Dedifferentiated amniotic fluid mesenchymal stem cell (primary cell): Measurements from ENCODE around the gene CNOT6.
A peak's percentile ranks its signal among the peaks of the same experiment; 100 is the strongest.
"Not testable (repeated sequence)": the region's sequence is repeated elsewhere in the genome, so short reads cannot be mapped to it uniquely, and the experiment has no call there.

Experiments
- DNase-seq: peaks from one replicate; pipeline ENCODE4 v3.0.0-alpha.2; 2016; ENCODE audit errors: extremely low spot score

The CNOT6 gene

DNA sequence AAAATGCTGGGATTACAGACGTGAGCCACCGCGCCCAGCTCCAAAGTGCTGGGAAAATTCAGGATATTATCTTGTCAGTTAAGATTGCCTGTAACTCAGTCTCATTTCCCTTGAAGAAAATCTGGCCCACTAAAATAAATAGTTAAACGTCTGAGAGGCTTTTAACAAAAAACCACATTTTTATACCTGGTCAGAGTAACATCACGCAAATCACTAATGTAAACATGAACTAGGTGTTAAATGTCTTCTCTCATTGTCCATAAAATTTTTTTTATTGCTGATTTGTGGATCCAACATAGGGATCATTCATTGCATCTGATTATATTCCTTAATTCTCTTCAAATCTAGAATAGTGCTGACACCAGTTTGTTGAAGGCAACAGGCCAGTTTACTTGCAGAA is 22.3 kb downstream of the CNOT6 start:
- no peak for DNase-seq

GRCh38 chr5:180519098-180519497 is 24.9 kb downstream of the CNOT6 start:
- DNase-seq = no peak

DNA sequence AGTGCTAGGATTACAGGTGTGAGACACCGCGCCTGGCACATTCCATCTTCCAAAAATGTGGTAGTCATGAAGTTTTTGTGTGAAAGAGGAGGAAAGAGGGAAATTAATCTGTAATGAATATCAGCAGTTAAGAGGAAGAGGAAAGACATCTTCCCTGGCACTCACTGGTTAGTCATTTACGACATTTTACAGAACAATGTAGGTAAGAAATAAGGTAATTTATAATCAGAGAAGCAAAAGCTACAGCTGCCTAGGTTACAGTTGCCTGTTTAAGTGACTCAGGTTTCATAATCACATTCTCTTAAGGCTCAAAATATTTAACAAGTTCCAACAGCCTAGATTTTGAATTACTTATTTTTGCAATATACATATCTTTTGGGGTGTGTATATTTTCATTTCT is 26.9 kb downstream of the CNOT6 start:
- DNase-seq = no peak

GRCh38 chr5:180521591-180521990 is 27.4 kb downstream of the CNOT6 start:
- no peak for DNase-seq

DNA sequence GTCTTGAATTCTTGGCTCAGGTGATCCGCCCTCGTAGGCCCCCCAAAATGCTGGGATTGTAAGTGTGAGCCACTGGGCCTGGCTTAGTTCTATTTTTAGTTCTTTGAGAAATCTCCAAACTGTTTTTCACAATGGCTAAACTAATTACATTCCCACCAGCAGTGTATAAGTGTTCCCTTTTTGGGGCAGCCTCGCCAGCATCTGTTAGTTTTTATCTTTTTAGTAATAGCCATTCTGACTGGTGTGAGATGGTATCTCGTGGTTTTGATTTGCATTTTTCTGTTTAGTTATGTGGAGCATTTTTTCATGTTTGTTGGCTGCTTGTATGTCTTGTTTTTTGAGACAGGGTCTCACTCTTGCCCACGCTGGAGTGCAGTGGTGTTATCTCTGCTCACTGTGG is 28.2 kb downstream of the CNOT6 start:
- DNase-seq = no peak

- no peak for DNase-seq
Measured at GRCh38 chr5:180523629-180524466, 29.7 kb downstream of the CNOT6 start.

DNA sequence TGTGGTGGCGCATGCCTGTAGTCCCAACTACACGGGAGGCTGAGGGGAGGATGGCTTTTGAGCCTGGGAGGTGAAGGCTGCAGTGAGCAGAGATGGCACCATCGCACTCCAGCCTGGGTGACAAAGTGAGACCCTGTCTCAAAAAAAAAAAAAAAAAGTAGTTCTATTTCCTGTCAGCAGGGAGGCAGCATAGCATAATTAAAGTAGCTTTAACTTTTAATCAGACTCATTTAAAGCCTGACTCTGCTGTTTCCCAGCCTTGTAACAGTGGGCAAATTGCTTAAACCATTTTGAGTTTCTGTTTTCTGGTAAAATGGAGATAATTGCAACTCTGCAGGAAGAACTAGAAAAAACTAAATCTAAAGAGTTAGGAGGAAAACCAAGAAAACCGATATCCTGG is 31.2 kb downstream of the CNOT6 start:
- no peak for DNase-seq

DNA sequence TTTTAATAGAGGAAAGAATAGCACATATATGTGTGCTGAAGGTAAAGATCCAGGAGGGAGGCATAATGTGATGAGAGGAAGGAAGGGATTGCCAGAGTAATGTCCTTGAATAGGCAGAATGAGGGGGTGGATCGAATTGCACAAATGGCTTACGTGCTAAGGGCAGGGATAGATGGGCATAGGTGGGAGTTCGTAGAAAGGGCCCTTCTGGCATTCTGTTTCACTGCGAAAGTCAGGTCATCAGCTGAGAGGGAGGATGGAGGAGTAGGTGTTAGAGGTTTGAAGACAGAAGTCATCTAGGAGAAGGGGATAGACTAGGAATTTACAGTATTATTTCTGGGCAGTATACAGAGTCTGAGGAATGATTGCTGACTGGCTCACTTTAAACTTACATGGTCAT is 32.1 kb downstream of the CNOT6 start:
- no peak for DNase-seq

- DNase-seq = no peak
Measured at GRCh38 chr5:180527659-180528058, 33.5 kb downstream of the CNOT6 start.

DNA sequence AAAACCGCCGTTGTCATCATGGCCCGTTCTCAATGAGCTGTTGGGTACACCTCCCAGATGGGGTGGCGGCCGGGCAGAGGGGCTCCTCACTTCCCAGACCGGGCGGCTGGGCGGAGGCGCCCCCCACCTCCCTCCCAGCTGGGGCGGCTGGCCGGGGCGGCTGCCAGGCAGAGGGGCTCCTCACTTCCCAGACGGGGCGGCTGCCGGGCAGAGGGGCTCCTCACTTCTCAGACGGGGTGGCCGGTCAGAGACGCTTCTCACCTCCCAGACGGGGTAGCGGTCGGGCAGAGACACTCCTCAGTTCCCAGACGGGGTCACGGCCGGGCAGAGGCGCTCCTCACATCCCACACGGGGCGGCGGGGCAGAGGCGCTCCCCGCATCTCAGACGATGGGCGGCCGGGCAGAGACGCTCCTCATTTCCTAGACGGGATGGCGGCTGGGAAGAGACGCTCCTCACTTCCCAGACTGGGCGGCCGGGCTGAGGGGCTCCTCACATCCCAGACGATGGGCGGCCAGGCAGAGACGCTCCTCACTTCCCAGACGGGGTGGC is 36.9 kb downstream of the CNOT6 start:
- not testable (repeated sequence) for DNase-seq

GRCh38 chr5:180532268-180532667 is 38.1 kb downstream of the CNOT6 start:
- DNase-seq = no peak

DNA sequence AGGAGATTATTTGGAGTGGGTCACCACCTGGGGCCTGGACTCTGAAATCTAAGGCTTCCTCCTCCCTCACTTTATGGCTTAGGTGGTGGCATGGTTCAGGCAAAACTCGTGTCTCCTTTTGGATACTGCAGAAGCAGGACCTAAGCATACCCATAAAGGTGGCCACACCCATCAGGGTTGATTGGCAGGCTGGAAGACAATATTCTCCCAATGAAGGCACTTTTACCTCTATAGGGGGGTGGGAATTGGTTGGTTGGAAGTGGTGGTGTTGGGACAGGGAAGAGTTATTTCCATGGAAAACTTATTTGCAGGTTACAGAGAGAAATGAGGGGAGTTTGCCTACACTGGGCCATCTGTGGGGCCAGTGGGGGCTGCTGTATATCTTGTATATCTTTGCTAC is 39.7 kb downstream of the CNOT6 start:
- no peak for DNase-seq

GRCh38 chr5:180535573-180535972 is 41.4 kb downstream of the CNOT6 start:
- DNase-seq = no peak

DNA sequence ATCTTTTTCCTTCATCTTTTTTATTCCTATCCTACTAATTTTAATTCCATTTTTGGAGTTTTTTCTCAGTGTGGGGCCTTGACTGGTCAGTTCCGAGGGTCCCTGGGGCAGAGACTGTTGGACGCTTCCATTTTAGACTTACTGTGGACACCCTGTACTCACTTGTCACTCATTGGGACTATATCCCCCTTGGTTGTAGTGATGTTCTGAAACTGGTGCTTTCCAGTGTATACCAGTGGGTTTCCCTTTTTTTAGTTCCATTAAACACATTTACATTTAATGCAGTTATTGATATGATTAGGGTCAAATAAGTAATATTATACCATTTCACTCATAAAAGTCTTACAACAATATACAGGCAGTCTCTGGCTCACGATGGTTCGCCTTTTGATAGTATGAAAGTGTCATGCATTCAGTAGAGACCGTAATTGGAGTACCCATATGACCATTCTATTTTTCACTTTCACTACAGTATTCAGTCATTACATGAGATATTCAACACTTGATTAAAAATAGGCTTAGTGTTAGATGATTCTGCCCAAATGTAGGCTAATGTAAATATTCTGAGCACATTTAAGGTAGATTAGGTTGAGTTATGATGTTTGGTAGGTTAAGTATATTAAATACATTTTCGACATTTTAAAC is 46.0 kb downstream of the CNOT6 start:
- DNase-seq = no peak

DNA sequence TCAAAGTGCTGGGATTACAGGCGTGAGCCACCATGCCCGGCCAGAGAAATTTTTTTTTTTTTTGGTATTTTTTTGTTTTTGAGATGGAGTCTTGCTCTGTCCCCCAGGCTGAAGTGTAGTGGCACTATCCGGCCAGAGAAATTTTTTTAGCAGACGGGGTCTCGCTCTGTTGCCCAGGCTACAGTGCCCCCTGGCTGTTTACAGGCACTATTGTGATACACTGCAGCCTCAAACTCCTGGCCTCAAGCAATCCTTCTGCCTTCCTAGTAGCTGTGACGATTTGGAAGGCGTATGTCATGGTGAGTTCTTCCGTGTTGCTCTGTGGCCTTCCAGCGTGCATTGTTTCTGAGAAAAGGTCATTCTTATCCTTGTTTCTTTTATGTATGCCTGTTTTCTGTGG is 47.5 kb downstream of the CNOT6 start:
- no peak for DNase-seq

GRCh38 chr5:180545248-180545647 is 51.1 kb downstream of the CNOT6 start:
- DNase-seq = no peak

DNA sequence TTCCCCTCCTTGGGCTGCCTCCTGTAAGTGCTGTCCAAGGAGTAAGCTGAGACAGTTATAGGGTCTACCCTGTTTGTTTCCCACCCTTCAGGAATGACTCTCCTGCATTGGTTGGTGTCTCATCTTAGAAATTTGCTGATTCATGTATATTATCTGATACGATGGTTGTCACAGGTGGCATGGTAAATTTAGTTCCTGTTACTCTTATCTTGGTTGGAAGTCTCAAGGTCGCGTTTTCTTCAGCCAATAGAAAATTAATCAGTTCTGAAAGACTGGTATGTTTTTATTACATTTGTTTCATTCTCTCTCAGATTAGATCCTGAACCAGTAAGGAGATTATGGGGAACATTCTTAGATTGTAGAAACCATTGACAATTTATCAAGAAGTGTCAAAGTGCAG is 54.4 kb downstream of the CNOT6 start:
- DNase-seq = no peak

DNA sequence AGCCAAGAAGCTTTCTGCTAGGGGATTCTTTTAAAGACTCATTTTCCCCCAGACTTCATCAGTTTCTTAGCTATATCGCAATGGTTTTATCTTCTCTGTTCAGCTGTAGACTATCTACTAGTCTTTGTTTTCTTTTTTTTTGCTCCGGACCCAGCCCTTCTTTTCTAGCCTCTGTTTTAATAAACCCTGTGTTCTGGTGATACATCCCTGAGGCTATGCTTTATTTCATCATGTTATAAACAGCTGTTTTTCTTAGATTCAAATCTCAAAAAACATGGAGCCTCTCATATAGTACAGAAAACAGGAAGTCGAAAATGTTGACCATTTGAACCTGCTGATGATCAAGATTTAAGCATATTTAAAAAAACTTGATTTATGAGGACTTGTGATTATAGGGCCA is 59.4 kb downstream of the CNOT6 start:
- peak; percentile 22 for DNase-seq

- DNase-seq = no peak
Measured at GRCh38 chr5:180555168-180555921, 61.2 kb downstream of the CNOT6 start.

GRCh38 chr5:180557217-180557809 is 63.1 kb downstream of the CNOT6 start:
- no peak for DNase-seq

- no peak for DNase-seq
Measured at GRCh38 chr5:180558232-180558631, 64.1 kb downstream of the CNOT6 start.

DNA sequence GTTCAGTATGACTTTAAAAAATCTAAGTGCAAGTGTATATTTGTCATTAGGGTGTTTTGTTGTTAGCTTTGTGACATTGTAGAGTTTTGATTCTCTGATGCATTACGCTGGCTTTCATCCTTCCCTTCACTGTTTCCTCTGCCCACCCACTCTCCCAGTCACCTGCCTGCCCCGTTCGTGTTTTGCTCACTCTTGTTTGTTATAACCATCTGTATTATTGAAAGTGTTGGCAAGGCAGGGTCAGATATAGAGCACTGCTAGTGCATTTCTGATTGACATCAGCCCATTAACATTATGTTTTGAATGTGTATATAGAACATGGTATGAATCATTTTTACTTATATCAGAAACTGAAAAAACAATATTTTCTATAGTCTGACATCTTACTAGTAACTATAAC is 69.8 kb downstream of the CNOT6 start:
- DNase-seq = no peak
